GM19324 (cell line): ENCODE results near the gene RTP5.

Source experiments
- ATAC-seq: cut with Tn5 transposase; IDR thresholded peaks from one replicate; pipeline ENCODE4 v1.9.1; 2021; ENCODE audit warnings: mild to moderate bottlenecking, moderate library complexity; ENCODE audit not compliant: unreplicated experiment, low FRiP score

RTP5 gene

GRCh38 chr2:241843321-241844065, 26.0 kb upstream of the RTP5 start:
- no peak for ATAC-seq

DNA sequence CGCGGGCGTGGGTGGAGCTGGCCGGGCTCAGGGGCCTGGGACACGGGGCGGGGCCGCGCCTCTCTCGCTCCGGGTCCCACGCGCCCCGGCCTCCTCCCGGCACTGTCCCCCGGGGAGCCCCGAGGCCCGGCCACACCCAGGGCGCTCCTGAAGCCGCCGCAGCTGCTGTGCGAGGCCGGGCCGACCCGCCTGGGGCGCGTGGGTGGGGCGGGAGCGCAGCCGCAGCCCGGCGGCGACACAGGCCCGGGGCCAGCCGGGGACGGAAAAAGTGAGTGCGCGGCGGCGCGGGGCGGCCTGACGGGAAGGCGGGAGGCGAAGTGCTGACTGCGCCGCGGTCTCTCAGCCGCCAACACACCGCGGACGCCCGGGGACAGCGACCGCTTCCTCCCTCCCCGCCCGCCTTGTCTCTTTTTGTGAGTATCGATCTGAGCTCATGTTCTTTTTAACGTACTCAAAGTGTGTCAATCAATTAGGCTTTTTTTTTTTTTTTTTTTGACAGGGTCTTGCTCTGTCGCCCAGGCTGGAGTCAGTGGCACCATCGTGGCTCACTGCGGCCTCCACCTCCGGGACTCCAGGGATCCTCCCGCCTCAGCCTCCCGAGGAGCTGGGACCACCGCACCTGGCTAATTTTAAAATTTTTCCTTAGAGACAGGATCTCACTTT, 25.3 kb upstream of the RTP5 start:
- peak; percentile 51 for ATAC-seq

DNA sequence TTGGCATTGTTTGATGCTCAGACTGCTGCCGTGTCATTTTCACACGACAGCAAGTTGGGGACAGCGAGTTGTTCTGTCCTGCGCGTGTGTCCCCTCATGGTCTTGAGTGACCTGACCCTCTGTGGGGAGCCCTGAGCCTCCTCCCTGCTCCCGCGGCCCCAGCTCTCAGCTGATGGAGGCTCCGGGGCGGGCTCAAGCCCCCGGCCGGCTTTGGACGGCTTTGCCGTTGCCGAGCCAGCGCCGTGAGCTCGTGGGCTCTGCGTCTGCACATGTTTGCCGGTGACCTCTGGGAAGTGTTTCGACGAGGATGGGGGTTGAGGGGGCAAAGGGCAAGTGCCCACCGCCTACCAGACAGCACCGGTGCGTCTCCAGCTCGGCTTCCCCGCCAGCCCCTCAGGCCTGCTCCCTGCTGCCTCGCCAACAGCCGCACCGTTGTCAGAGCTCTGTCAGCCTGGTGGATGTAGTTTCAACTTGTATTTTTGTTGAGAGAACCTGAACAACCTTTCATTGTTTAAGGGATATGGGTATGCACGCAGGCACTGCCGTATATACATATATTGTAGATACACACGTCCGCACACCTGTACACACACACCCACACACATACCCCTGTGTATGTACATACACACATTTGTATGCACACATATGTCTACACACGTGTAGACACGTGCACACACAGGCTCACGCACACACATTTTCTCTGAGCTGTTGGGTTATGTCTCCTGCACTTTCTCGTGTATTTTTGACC, 24.5 kb upstream of the RTP5 start:
- ATAC-seq = no peak

DNA sequence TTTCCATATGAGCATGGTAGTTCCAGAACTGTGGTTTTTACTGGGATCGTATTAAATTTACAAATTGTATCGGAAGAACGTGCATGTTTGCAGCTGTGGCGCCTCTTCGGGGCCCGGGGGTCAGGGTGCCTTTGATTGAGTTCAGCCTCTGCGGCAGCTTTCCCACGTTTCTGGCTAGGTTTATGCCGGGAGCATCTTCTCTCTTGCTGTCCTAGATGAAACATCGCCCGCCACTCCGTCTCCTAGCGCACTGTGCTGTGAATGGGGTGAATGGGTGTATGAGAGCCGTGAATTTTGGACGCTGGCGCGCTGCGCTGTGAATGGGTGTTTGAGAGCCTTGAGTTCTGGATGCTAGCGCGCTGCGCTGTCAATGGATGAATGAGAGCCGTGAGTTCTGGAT, 23.1 kb upstream of the RTP5 start:
- ATAC-seq = no peak

- no peak for ATAC-seq
Observed at GRCh38 chr2:241848761-241849615, 20.5 kb upstream of the RTP5 start.

- ATAC-seq = no peak
Observed at GRCh38 chr2:241849616-241850543, 19.6 kb upstream of the RTP5 start.

- ATAC-seq = no peak
Observed at GRCh38 chr2:241850544-241851324, 18.8 kb upstream of the RTP5 start.

GRCh38 chr2:241851325-241852115, 18.0 kb upstream of the RTP5 start:
- ATAC-seq = no peak

DNA sequence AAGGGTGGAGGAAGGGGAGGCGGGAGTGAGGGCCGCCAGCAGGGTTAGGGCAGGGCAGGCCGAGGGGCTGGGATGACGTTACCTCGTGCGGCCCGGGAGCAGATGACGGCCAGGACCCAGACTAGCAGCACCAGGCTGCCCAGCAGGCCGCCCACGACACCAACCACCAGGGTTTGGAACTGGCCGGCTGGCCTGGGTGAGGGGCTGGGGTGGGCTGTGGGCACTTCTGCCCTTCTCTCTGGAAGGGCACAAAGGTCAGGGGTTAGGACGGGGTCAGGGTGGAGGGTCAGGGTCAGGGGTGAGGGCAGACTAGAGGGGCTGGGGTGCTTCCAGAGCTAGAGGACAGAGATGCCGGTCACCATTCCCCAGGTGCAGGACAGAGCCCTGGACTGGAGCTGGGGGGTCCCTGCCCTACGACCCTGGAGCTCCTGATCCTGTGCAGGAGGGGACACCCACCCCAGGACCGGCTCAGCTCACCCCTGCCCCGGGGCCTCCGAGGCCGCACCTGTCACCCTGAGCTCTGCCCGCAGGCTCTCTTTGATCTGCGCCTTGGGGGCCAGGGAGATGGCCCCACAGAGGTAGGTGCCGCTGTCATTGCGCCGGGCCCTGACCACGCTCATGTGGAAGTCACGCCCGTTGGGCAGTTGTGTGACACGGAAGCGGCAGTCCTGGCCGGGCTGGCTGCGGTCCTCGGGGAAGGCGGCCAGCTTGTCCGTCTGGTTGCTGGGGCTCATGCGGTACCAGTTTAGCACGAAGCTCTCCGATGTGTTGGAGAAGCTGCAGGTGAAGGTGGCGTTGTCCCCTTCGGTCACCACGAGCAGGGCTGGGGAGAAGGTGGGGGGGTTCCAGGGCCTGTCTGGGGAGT, 17.2 kb upstream of the RTP5 start:
- no peak for ATAC-seq

DNA sequence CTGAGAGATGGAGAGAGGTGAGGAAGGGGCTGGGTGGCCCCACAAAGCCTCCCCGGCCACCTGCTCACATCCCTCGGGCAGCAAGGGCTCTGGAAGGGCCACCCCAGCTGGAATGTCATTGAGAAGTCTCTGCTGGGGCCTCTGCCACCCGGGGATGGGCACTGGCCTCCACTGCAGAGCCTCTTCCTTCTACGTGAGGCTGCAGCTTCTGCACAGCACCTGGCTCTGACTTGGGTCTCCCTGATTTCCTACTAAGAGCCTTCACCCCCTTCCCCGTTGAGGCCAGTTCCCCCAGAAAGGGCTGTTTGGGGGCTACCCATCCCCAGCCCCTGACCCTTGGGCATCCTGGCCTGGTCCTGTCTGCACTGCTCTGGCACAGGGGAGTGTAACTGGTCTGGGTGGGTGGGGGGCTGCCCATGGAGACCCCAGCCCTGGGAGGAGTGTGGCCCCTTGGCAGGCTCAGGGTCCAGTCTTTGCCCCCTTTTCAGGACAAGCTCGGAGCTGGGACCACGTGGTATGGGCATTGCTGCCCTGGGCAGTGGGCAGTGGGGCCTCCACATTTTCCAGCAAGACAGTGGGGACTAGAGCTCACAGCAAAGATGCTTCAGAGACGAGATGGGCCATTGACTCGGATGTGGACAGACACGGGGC, 16.4 kb upstream of the RTP5 start:
- ATAC-seq = no peak

GRCh38 chr2:241853651-241854341, 15.7 kb upstream of the RTP5 start:
- no peak for ATAC-seq

GRCh38 chr2:241854342-241855244, 14.9 kb upstream of the RTP5 start:
- ATAC-seq = no peak

DNA sequence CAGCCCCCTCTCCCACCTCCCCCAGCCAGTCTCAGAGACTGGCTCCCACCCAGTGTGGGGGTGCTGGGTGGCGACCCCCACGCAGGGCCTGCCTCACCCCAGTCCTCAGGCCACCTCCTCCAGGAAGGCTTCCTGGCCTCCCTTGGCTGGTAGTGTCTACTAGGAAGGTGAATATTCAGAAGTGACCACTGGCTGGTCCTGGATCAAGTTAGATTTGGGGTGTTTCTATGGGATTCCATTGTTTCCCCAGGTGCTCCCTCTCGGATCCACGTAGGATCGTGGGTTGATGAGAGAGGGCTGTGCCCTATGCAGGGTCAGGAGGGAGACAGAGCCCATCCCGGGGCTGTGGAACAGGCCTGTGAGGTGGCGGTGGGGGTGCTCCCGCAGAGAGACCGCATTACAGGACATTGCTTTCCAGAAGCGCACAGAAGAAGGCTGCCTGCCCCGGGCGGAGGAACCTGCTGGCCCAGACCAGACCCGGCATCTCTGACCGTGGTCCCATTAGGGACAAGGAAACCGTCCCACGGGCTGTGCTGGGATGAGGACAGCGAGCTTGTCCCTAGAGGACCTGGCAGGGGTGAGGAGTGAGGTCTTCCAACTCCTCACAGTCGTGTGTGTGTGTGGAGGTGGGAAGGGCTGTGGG, 14.2 kb upstream of the RTP5 start:
- ATAC-seq = no peak

- no peak for ATAC-seq
Observed at GRCh38 chr2:241855888-241856422, 13.6 kb upstream of the RTP5 start.
